Activated T-cell treated with anti-CD3 and anti-CD28 coated beads for 48 hours (primary cell): ENCODE data around the gene SEC22A.
"Not testable (repeated sequence)": the region's sequence is repeated elsewhere in the genome, so short reads cannot be mapped to it uniquely, and the experiment has no call there.

Source experiments
- DNase-seq: peaks from one replicate; pipeline ENCODE4 v3.0.0-alpha.2; 2020; ENCODE audit warnings: low read depth

The SEC22A gene

GRCh38 chr3:123180791-123181190 is 21.0 kb upstream of the SEC22A start:
- DNase-seq = no peak

- DNase-seq = no peak
Measured at GRCh38 chr3:123186695-123187094, 15.0 kb upstream of the SEC22A start.

GRCh38 chr3:123188058-123188457 is 13.7 kb upstream of the SEC22A start:
- no peak for DNase-seq

GRCh38 chr3:123193448-123194101 is 8.2 kb upstream of the SEC22A start:
- DNase-seq = no peak

GRCh38 chr3:123194552-123194951 is 7.2 kb upstream of the SEC22A start:
- DNase-seq = no peak

- DNase-seq = no peak
Measured at GRCh38 chr3:123198372-123198771, 3.4 kb upstream of the SEC22A start.

- DNase-seq = no peak
Measured at GRCh38 chr3:123201223-123201556, 553 bp upstream of the SEC22A start.

- DNase-seq = no peak
Measured at GRCh38 chr3:123202451-123202850, 708 bp downstream of the SEC22A start.

- no peak for DNase-seq
Measured at GRCh38 chr3:123218990-123219389, 17.2 kb downstream of the SEC22A start.

- not testable (repeated sequence) for DNase-seq
Measured at GRCh38 chr3:123221369-123221768, 19.6 kb downstream of the SEC22A start.

GRCh38 chr3:123225016-123225415 is 23.3 kb downstream of the SEC22A start:
- no peak for DNase-seq

- no peak for DNase-seq
Measured at GRCh38 chr3:123226549-123226948, 24.8 kb downstream of the SEC22A start.

GRCh38 chr3:123229145-123229544 is 27.4 kb downstream of the SEC22A start:
- DNase-seq = no peak

- no peak for DNase-seq
Measured at GRCh38 chr3:123236902-123237301, 35.2 kb downstream of the SEC22A start.

- not testable (repeated sequence) for DNase-seq
Measured at GRCh38 chr3:123239186-123239585, 37.4 kb downstream of the SEC22A start.

- no peak for DNase-seq
Measured at GRCh38 chr3:123239756-123240155, 38.0 kb downstream of the SEC22A start.

- no peak for DNase-seq
Measured at GRCh38 chr3:123244128-123244527, 42.4 kb downstream of the SEC22A start.

GRCh38 chr3:123246866-123247265 is 45.1 kb downstream of the SEC22A start:
- no peak for DNase-seq

- no peak for DNase-seq
Measured at GRCh38 chr3:123256256-123256655, 54.5 kb downstream of the SEC22A start.

- no peak for DNase-seq
Measured at GRCh38 chr3:123258359-123258758, 56.6 kb downstream of the SEC22A start.

GRCh38 chr3:123258811-123259420 is 57.2 kb downstream of the SEC22A start:
- no peak for DNase-seq

GRCh38 chr3:123261666-123262065 is 59.9 kb downstream of the SEC22A start:
- DNase-seq = no peak

- DNase-seq = no peak
Measured at GRCh38 chr3:123262226-123262625, 60.5 kb downstream of the SEC22A start.

GRCh38 chr3:123262868-123263267 is 61.1 kb downstream of the SEC22A start:
- no peak for DNase-seq
